PC-3 (cell line): Measurements from ENCODE around the gene DEPDC7.

Source experiments
- EZH2 ChIP-seq: fragments of 300-600 bp; sonication (generic); IDR thresholded peaks from one replicate; pipeline ENCODE4 v1.6.1; 2017; ENCODE audit warnings: antibody characterized with exemption, mild to moderate bottlenecking, low read length; ENCODE audit not compliant: unreplicated experiment
- EZH2phosphoT487 ChIP-seq: fragments of 300-600 bp; sonication (generic); IDR thresholded peaks from 2 replicates; pipeline ENCODE4 v1.6.1; 2018; ENCODE audit warnings: mild to moderate bottlenecking, antibody characterized with exemption, low read length, borderline replicate concordance
- TF ChIP-seq, protein P1 (sequence below): fragments of 300-600 bp; sonication (generic); conservative IDR thresholded peaks from 2 replicates; pipeline ENCODE4 v1.5.1; 2017; ENCODE audit warnings: antibody characterized with exemption, low read depth, mild to moderate bottlenecking, low read length

DNA sequence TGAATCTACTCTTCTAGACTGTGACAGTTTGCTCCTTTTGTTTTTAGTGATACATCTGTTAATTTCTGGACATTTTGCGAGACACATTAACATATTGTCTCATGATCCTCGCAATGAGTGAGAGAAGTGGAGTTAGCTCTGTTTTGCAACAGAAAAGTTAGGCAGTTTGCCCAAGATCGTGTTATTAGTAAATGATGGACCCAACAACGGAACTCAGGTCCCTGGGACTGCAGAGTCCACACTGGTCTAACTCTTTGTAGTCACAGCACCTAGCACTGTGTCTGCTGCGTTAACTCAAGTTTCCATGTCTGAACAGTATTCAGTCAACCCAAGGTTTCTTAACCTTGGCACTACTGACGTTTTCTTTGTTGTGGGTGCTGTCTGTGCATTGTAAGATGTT lies 3.2 kb downstream of the DEPDC7 start:
- TF ChIP-seq, protein P1, sequence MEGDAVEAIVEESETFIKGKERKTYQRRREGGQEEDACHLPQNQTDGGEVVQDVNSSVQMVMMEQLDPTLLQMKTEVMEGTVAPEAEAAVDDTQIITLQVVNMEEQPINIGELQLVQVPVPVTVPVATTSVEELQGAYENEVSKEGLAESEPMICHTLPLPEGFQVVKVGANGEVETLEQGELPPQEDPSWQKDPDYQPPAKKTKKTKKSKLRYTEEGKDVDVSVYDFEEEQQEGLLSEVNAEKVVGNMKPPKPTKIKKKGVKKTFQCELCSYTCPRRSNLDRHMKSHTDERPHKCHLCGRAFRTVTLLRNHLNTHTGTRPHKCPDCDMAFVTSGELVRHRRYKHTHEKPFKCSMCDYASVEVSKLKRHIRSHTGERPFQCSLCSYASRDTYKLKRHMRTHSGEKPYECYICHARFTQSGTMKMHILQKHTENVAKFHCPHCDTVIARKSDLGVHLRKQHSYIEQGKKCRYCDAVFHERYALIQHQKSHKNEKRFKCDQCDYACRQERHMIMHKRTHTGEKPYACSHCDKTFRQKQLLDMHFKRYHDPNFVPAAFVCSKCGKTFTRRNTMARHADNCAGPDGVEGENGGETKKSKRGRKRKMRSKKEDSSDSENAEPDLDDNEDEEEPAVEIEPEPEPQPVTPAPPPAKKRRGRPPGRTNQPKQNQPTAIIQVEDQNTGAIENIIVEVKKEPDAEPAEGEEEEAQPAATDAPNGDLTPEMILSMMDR: no peak
- TF ChIP-seq EZH2 (no peak), EZH2phosphoT487 (no peak)
